ENCODE results near the gene TAS2R40. TPM values are rescaled to one million over a fixed set of nuclear protein-coding genes. Genes with fewer than 3 reads are reported as not detected.

TAS2R40 gene
- total and polyA plus RNA-seq, 7 donors: not detected

GRCh38 chr7:143243111-143243510, 21.3 kb downstream of the TAS2R40 start:
- Histone ChIP-seq H3K4me1 (no peaks in the 10 kb centered on the region), H3K27ac (no peak overlapping the region), H3K36me3 (ENCODE audit: insufficient read depth in 1 of 2, low read depth in 1 of 2) (no peaks in the 10 kb centered on the region), H3K4me3 (no peak overlapping the region), H3K27me3 (ENCODE audit: insufficient read depth in 3 of 3, low read length in 2 of 3) (no peaks in the 10 kb centered on the region), H3K9me3 (no peaks in the 10 kb centered on the region)
- intact Hi-C loops (cut with DNase I): loop anchor here (2.0 to 5.0 kb wide), 4 partner anchors 62 to 168 kb away; partner anchors contain the start of gene CLCN1 (in 1 of the 2)
- no peak for TF ChIP-seq CTCF (IDR thresholded peaks at IDR 0.05)
- ATAC-seq: no peak
- 55 to 68% (median 55%) methylated on average over 7 of the region's 7 CpGs for WGBS, 3 donors
- DNase-seq: no peak

GRCh38 chr7:143243614-143244013, 21.8 kb downstream of the TAS2R40 start:
- H3K4me1 ChIP-seq: no peaks in the 10 kb centered on the region
- H3K27me3 ChIP-seq (ENCODE audit: insufficient read depth in 3 of 3, low read length in 2 of 3): no peaks in the 10 kb centered on the region
- 45 to 60% (median 49%) methylated on average over 3 of the region's 3 CpGs for WGBS, 3 donors
- no peak for TF ChIP-seq CTCF (IDR thresholded peaks at IDR 0.05)
- no peak for ATAC-seq
- H3K27ac ChIP-seq: no peak overlapping the region
- H3K9me3 ChIP-seq: no peaks in the 10 kb centered on the region
- no peak overlapping the region for H3K4me3 ChIP-seq
- no peaks in the 10 kb centered on the region for H3K36me3 ChIP-seq (ENCODE audit: insufficient read depth in 1 of 2, low read depth in 1 of 2)
- intact Hi-C loops (cut with DNase I): loop anchor here (2.0 to 5.0 kb wide), 4 partner anchors 61 to 167 kb away; partner anchors contain the start of gene CLCN1 (in 1 of the 2)
- no peak for DNase-seq

GRCh38 chr7:143244321-143244720, 22.5 kb downstream of the TAS2R40 start:
- intact Hi-C loops (cut with DNase I): loop anchor here (5.0 kb wide), 2 partner anchors 63 to 73 kb away; partner anchors contain the start of gene CLCN1 (in 1 of the 2)
- Histone ChIP-seq H3K4me1 (no peaks in the 10 kb centered on the region), H3K9me3 (no peaks in the 10 kb centered on the region), H3K27me3 (ENCODE audit: insufficient read depth in 3 of 3, low read length in 2 of 3) (no peaks in the 10 kb centered on the region), H3K36me3 (ENCODE audit: insufficient read depth in 1 of 2, low read depth in 1 of 2) (no peaks in the 10 kb centered on the region), H3K27ac (no peak overlapping the region), H3K4me3 (no peak overlapping the region)
- no peak for TF ChIP-seq CTCF (IDR thresholded peaks at IDR 0.05)
- WGBS, 3 donors: 47 to 69% (median 51%) methylated on average over 1 of the region's 1 CpG
- ATAC-seq (no peak), DNase-seq (no peak)

GRCh38 chr7:143245123-143245522, 23.3 kb downstream of the TAS2R40 start:
- TF ChIP-seq CTCF (IDR thresholded peaks at IDR 0.05): no peak
- Histone ChIP-seq H3K27me3 (ENCODE audit: insufficient read depth in 3 of 3, low read length in 2 of 3) (no peaks in the 10 kb centered on the region), H3K36me3 (ENCODE audit: insufficient read depth in 1 of 2, low read depth in 1 of 2) (no peaks in the 10 kb centered on the region), H3K9me3 (no peaks in the 10 kb centered on the region), H3K4me1 (no peaks in the 10 kb centered on the region), H3K4me3 (no peak overlapping the region), H3K27ac (no peak overlapping the region)
- ATAC-seq: no peak
- DNase-seq: no peak
- intact Hi-C loops (cut with DNase I): no loop called here
- 72 to 73% (median 72%) methylated on average over 3 of the region's 3 CpGs for WGBS, 3 donors

- Histone ChIP-seq H3K36me3 (ENCODE audit: insufficient read depth in 1 of 2, low read depth in 1 of 2) (no peaks in the 10 kb centered on the region), H3K27ac (no peak overlapping the region), H3K27me3 (ENCODE audit: insufficient read depth in 3 of 3, low read length in 2 of 3) (no peaks in the 10 kb centered on the region), H3K4me1 (no peaks in the 10 kb centered on the region), H3K4me3 (no peak overlapping the region), H3K9me3 (no peaks in the 10 kb centered on the region)
- intact Hi-C loops (cut with DNase I): no loop called here
- ATAC-seq (no peak), DNase-seq (no peak)
- TF ChIP-seq CTCF (IDR thresholded peaks at IDR 0.05): no peak
- WGBS, 3 donors: 36 to 79% (median 65%) methylated on average over 1 of the region's 1 CpG
Measured at GRCh38 chr7:143247372-143247771, 25.5 kb downstream of the TAS2R40 start.

Measured in psoas muscle (tissue), 8 donors.